DMS53 treated with DMSO at 0.1 percent for 48 hours (cell line): ENCODE results near the gene KLK14.

Experiments used
- DNase-seq: peaks from one replicate; lab custom pipeline; 2025; ENCODE audit not compliant: unreplicated experiment; lab: John Stamatoyannopoulos, UW

The KLK14 gene

GRCh38 chr19:51108805-51109146 lies 26.1 kb upstream of the KLK14 start:
- DNase-seq = peak; percentile 74

- peak; percentile 97 for DNase-seq
Observed at GRCh38 chr19:51108066-51108804, 25.5 kb upstream of the KLK14 start, which contains the start of gene CTU1. CTU1 (minus strand) TSS chr19:51108409; CDS start chr19:51104569, 3,840 bp downstream.

- DNase-seq = no peak
Observed at GRCh38 chr19:51107406-51108065, 24.8 kb upstream of the KLK14 start.

- no peak for DNase-seq
Observed at GRCh38 chr19:51103926-51104341, 21.2 kb upstream of the KLK14 start.

- DNase-seq = no peak
Observed at GRCh38 chr19:51102991-51103390, 20.3 kb upstream of the KLK14 start.

GRCh38 chr19:51101171-51101865 lies 18.6 kb upstream of the KLK14 start:
- DNase-seq = no peak

GRCh38 chr19:51100601-51101000 lies 17.9 kb upstream of the KLK14 start:
- no peak for DNase-seq

- no peak for DNase-seq
Observed at GRCh38 chr19:51099047-51099382, 16.3 kb upstream of the KLK14 start.

GRCh38 chr19:51098365-51099046 lies 15.8 kb upstream of the KLK14 start:
- DNase-seq = no peak

GRCh38 chr19:51097796-51098195 lies 15.1 kb upstream of the KLK14 start:
- DNase-seq = no peak

GRCh38 chr19:51097166-51097738 lies 14.6 kb upstream of the KLK14 start:
- peak; percentile 48 for DNase-seq

- DNase-seq = no peak
Observed at GRCh38 chr19:51096473-51097165, 13.9 kb upstream of the KLK14 start.

GRCh38 chr19:51094696-51095279 lies 12.1 kb upstream of the KLK14 start:
- peak; percentile 15 for DNase-seq

GRCh38 chr19:51093510-51094345 lies 11.0 kb upstream of the KLK14 start:
- DNase-seq = no peak

GRCh38 chr19:51093101-51093500 lies 10.4 kb upstream of the KLK14 start:
- peak; percentile 60 for DNase-seq

- no peak for DNase-seq
Observed at GRCh38 chr19:51091895-51092873, 9.5 kb upstream of the KLK14 start.

GRCh38 chr19:51091126-51091525 lies 8.4 kb upstream of the KLK14 start:
- no peak for DNase-seq

- DNase-seq = no peak
Observed at GRCh38 chr19:51090471-51090870, 7.8 kb upstream of the KLK14 start.
